Spleen (tissue), 11 donors: Measurements from ENCODE around the gene CCNA2. TPM values are rescaled to one million over a fixed set of nuclear protein-coding genes. Genes with fewer than 3 reads are reported as not detected.

Source experiments
- DNase-seq: peaks from one replicate; pipeline ENCODE4 v3.0.0-alpha.2; 2020
- H3K27ac ChIP-seq, 8 donors: fragments of 200-600 bp; sonication (generic) in 7 of 8; 1 replicate in 4 of 8; 2 replicates in 4 of 8; pipeline versions ENCODE4 v1.5.0 to v1.8.0; 2016 to 2021; ENCODE audit warnings: inconsistent platforms in 4 of 8, mild to moderate bottlenecking in 4 of 8, moderate library complexity in 1 of 8
- H3K27me3 ChIP-seq, 7 donors: fragments of 200-600 bp; sonication (generic) in 6 of 7; replicated peaks in 1 of 7; 1 replicate in 4 of 7; 2 replicates in 3 of 7; pipeline versions ENCODE4 v1.5.0 to v1.8.0; 2016 to 2021; ENCODE audit warnings: inconsistent platforms in 3 of 7, mild to moderate bottlenecking in 1 of 7
- H3K36me3 ChIP-seq, 6 donors: fragments of 200-600 bp; sonication (generic) in 5 of 6; 1 replicate in 4 of 6; 2 replicates in 2 of 6; pipeline versions ENCODE4 v1.5.0 to v1.8.0; 2016 to 2021; ENCODE audit warnings: inconsistent platforms in 2 of 6
- H3K4me1 ChIP-seq, 6 donors: fragments of 200-600 bp; sonication (generic) in 5 of 6; 1 replicate in 3 of 6; 2 replicates in 3 of 6; pipeline versions ENCODE4 v1.5.0 to v1.8.0; 2016 to 2021; ENCODE audit warnings: inconsistent platforms in 3 of 6
- H3K4me3 ChIP-seq, 8 donors: fragments of 200-600 bp; sonication (generic) in 7 of 8; 1 replicate in 4 of 8; 2 replicates in 4 of 8; pipeline versions ENCODE4 v1.5.0 to v1.8.0; 2016 to 2021; ENCODE audit warnings: inconsistent platforms in 4 of 8, mild to moderate bottlenecking in 4 of 8, moderate library complexity in 2 of 8
- H3K9me3 ChIP-seq, 8 donors: fragments of 200-600 bp; sonication (generic) in 7 of 8; 1 replicate in 4 of 8; 2 replicates in 4 of 8; pipeline versions ENCODE4 v1.5.0 to v1.8.0; 2016 to 2021; ENCODE audit warnings: inconsistent platforms in 4 of 8
- POLR2A ChIP-seq, 3 donors: fragments of 450-650 bp; IDR thresholded peaks; one replicate each; pipeline ENCODE4 v1.5.1; 2017; ENCODE audit warnings: antibody characterized with exemption in 3 of 3, mild to moderate bottlenecking in 1 of 3
- POLR2AphosphoS5 ChIP-seq, 3 donors: sonication (generic); formaldehyde crosslinking; IDR thresholded peaks; one replicate each; pipeline ENCODE4 v1.5.1; 2017; ENCODE audit warnings: antibody characterized with exemption in 3 of 3
- WGBS, 5 donors: extraction: QIAGEN DNeasy Blood & Tissue Kit in 3 of 5; methylation state at CpG; one replicate each; pipeline versions ENCODE4 v1.1.5 to v1.1.7; 2013 to 2018; 5-methylcytosine and 5-hydroxymethylcytosine counted together
- intact Hi-C: fragments of 100-400 bp; cut with DNase I; formaldehyde crosslinking; loops from one replicate; pipeline ENCODE4 v1.15.0; 2023; ENCODE audit warnings: low total_unique reads
- polyA plus RNA-seq, 3 donors: library from polyadenylated mRNA; stranded (reverse); fragments of 200-250 nt; gene quantifications; one replicate each; pipeline ENCODE4 v1.2.1, GENCODE V29; 2013
- total RNA-seq, 7 donors: library from RNA; depleted of rRNA in 3 of 7; stranded (reverse); fragments of >200 nt in 3 of 7; fragmentation: NEBNext Ultra II Directional in 4 of 7; extraction: Animal tissue kit (Norgen Biotek cat#: 25700) in 4 of 7; gene quantifications; one replicate each; pipeline versions ENCODE4 v1.1.0 to v1.2.1, GENCODE V29; 2016 to 2021
- TF ChIP-seq, protein P1 (sequence below), 11 experiments: fragments of 200-600 bp in 7 of 11; fragments of 450-650 bp in 4 of 11; sonication (generic) in 4 of 11; IDR thresholded peaks in 8 of 11; conservative IDR thresholded peaks in 3 of 11; 1 replicate in 7 of 11; 2 replicates in 4 of 11; pipeline versions ENCODE4 v1.4.0 to v1.8.0; 2016 to 2021; ENCODE audit warnings: antibody characterized with exemption in 11 of 11, inconsistent platforms in 4 of 11, mild to moderate bottlenecking in 1 of 11
- donor health status: healthy with polysubstance abuse.
- donor health status: DM: no; HTN: no; CAD: no; lungs with moderate emphysema.
- donor health status: DM: no; HTN: no; CAD: no.
- donor health status: Bipolar disorder and iron deficiency.
- donor health status: healthy.
- donor health status: DM: no; HTN: no; CAD: no.
- donor health status: DM: yes; HTN: yes; CAD: no.

The CCNA2 gene
- total and polyA plus RNA-seq, 10 donors: 2.1 to 10.9 (median 5.9) TPM

DNA sequence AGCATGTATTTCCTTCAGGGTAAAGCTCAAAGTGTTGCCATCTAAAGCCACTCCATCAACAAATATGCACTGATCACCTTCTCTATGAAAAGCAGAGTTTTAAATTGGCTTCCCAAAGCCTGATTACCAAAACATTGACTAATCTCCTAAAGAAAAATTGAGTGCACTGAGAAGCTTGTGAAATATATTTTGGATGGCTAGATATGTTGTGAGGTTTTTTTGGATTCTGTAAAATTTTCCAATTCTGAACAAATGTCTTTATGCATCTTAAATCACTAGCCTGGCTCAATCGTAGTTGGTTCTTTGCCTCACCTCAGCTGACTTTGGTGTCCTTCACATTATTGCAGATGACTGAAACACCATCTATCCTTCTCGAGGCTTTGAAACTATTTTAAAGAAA, 37.5 kb downstream of the CCNA2 start:
- Histone ChIP-seq H3K27ac (no peak overlapping the region), H3K9me3 (peaks cover 0 to 12% (median 6%) of the 10 kb centered on the region in 8 donors), H3K4me3 (no peak overlapping the region), H3K4me1 (no peaks in the 10 kb centered on the region), H3K36me3 (no peaks in the 10 kb centered on the region), H3K27me3 (peaks cover 0 to 27% (median 0%) of the 10 kb centered on the region in 7 donors)
- TF ChIP-seq POLR2A (IDR thresholded peaks at IDR 0.05): no peak
- TF ChIP-seq, protein P1, sequence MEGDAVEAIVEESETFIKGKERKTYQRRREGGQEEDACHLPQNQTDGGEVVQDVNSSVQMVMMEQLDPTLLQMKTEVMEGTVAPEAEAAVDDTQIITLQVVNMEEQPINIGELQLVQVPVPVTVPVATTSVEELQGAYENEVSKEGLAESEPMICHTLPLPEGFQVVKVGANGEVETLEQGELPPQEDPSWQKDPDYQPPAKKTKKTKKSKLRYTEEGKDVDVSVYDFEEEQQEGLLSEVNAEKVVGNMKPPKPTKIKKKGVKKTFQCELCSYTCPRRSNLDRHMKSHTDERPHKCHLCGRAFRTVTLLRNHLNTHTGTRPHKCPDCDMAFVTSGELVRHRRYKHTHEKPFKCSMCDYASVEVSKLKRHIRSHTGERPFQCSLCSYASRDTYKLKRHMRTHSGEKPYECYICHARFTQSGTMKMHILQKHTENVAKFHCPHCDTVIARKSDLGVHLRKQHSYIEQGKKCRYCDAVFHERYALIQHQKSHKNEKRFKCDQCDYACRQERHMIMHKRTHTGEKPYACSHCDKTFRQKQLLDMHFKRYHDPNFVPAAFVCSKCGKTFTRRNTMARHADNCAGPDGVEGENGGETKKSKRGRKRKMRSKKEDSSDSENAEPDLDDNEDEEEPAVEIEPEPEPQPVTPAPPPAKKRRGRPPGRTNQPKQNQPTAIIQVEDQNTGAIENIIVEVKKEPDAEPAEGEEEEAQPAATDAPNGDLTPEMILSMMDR (IDR thresholded peaks at IDR 0.05 in 8 of 11, conservative IDR thresholded peaks at IDR 0.05 in 3 of 11): no peak
- TF ChIP-seq POLR2AphosphoS5 (IDR thresholded peaks at IDR 0.05): no peak
- DNase-seq: no peak
- intact Hi-C loops: no loop called here
- 68 to 86% (median 85%) methylated on average over 2 of the region's 2 CpGs for WGBS, 5 donors

DNA sequence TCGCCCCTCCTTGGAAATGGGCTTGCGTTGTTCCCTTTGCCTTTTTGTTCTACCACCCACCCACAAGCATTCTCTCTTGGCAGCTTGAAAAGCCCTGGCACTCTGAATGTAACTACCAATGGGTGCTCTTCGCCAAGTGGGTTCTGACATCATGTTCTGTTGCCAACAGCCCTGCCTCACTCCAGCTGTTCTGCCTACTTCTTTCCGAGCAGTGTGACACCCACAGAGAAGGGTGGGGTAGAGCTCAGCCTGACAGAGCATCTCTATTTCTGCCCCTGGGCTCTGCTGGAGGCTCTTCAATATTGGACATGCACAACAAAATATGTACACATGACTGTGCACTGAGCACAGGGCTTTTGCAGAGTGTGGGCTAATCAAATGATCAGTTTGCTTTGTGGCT, 38.2 kb downstream of the CCNA2 start:
- H3K27ac ChIP-seq: peak overlapping the region in 1 of 8 donors; percentile 17
- intact Hi-C loops: no loop called here
- TF ChIP-seq, protein P1 (IDR thresholded peaks at IDR 0.05 in 8 of 11, conservative IDR thresholded peaks at IDR 0.05 in 3 of 11): no peak
- no peak for TF ChIP-seq POLR2AphosphoS5 (IDR thresholded peaks at IDR 0.05)
- H3K27me3 ChIP-seq: peaks cover 0 to 23% (median 0%) of the 10 kb centered on the region in 7 donors
- H3K9me3 ChIP-seq: peaks cover 0 to 12% (median 6%) of the 10 kb centered on the region in 8 donors
- DNase-seq: no peak
- 76 to 84% (median 80%) methylated on average over 4 of the region's 4 CpGs for WGBS, 5 donors
- no peaks in the 10 kb centered on the region for H3K4me1 ChIP-seq
- H3K36me3 ChIP-seq: no peaks in the 10 kb centered on the region
- H3K4me3 ChIP-seq: no peak overlapping the region

- DNase-seq: no peak
- peak overlapping the region in 1 of 8 donors; percentile 17 for H3K27ac ChIP-seq
- 55 to 92% (median 67%) methylated on average over 2 of the region's 2 CpGs for WGBS, 5 donors
- peaks cover 0 to 12% (median 6%) of the 10 kb centered on the region in 8 donors for H3K9me3 ChIP-seq
- no peaks in the 10 kb centered on the region for H3K36me3 ChIP-seq
- intact Hi-C loops: no loop called here
- H3K27me3 ChIP-seq: peaks cover 0 to 23% (median 0%) of the 10 kb centered on the region in 7 donors
- no peak overlapping the region for H3K4me3 ChIP-seq
- TF ChIP-seq POLR2AphosphoS5 (IDR thresholded peaks at IDR 0.05) (no peak), POLR2A (IDR thresholded peaks at IDR 0.05) (no peak)
- TF ChIP-seq, protein P1 (IDR thresholded peaks at IDR 0.05 in 8 of 11, conservative IDR thresholded peaks at IDR 0.05 in 3 of 11): no peak
- H3K4me1 ChIP-seq: no peaks in the 10 kb centered on the region
Observed at GRCh38 chr4:121784975-121785374, 38.7 kb downstream of the CCNA2 start.

DNA sequence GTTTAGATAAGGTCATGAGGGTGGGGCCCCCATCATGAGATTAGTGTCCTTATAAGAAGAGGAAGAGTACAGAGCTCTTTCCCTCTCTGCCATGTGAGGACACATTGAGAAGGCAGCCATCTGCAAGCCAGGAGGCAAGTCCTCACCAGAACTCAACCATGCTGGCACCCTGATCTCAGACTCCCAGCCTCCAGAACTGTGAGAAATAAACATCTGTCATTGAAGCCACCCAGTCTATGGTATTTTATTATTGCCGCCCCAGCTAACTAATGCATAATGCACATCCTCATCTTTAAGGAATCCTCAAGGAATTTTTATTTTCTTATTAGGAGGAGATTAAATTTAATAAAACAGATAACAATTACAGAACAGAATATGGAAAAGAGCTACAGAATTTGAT, 39.3 kb downstream of the CCNA2 start:
- Histone ChIP-seq H3K9me3 (peaks cover 0 to 12% (median 6%) of the 10 kb centered on the region in 8 donors), H3K4me3 (no peak overlapping the region), H3K27me3 (peaks cover 0 to 23% (median 0%) of the 10 kb centered on the region in 7 donors), H3K4me1 (no peaks in the 10 kb centered on the region), H3K27ac (peak overlapping the region in 1 of 8 donors; percentile 14), H3K36me3 (no peaks in the 10 kb centered on the region)
- WGBS, 5 donors: 41 to 95% (median 80%) methylated on average over 1 of the region's 1 CpG
- DNase-seq: no peak
- intact Hi-C loops: no loop called here
- TF ChIP-seq POLR2A (IDR thresholded peaks at IDR 0.05) (no peak), POLR2AphosphoS5 (IDR thresholded peaks at IDR 0.05) (no peak)
- TF ChIP-seq, protein P1 (IDR thresholded peaks at IDR 0.05 in 8 of 11, conservative IDR thresholded peaks at IDR 0.05 in 3 of 11): no peak
